Adrenal gland (tissue), 5 donors: Measurements from ENCODE around the gene ART3.

Experiments used
- CTCF ChIP-seq, 6 experiments: fragments of 450-650 bp in 4 of 6; fragments of 200-600 bp in 2 of 6; sonication (generic) in 1 of 6; IDR thresholded peaks; 1 replicate in 5 of 6; 2 replicates in 1 of 6; pipeline versions ENCODE4 v1.5.1 to v1.8.0; 2016 to 2021; ENCODE audit warnings: antibody characterized with exemption in 6 of 6, mild to moderate bottlenecking in 2 of 6, moderate library complexity in 1 of 6
- POLR2A ChIP-seq, 2 donors: fragments of 450-650 bp; IDR thresholded peaks; one replicate each; pipeline ENCODE4 v1.6.1; 2017; ENCODE audit warnings: antibody characterized with exemption in 2 of 2, mild to moderate bottlenecking in 2 of 2, moderate library complexity in 1 of 2
- donor health status: DM: no; HTN: no; CAD: no.

DNA sequence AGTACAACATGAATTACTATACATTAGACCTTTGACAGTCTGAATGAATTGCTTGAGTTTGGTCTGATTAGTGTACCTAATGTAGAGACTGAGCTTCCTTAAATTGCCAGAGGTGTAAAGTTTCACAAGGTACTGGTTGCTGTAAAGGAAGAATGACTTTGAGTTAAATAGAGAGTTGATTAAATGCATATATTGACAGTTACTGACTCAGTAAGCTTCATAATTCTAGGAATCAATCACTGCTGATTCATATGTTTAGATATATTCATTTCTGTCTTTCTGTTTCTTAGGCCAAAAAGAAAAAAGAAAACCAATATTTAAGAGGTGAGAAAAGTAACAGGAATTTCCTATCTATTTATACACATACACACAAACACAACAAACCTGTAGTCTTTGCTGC, 16.2 kb upstream of the ART3 start:
- TF ChIP-seq CTCF (IDR thresholded peaks at IDR 0.05) (no peak), POLR2A (IDR thresholded peaks at IDR 0.05) (no peak)
